Large intestine (tissue), 3 donors: ENCODE results near the gene MTA1. TPM values are rescaled to one million over a fixed set of nuclear protein-coding genes. Genes with fewer than 3 reads are reported as not detected.

Experiments used
- DNase-seq, 2 donors: peaks; one replicate each; pipeline versions ENCODE4 v3.0.0 to v3.0.0-alpha.2; 2013
- H3K27ac ChIP-seq: one replicate; pipeline ENCODE4 v1.5.1; 2013; ENCODE audit warnings: low read length
- H3K27me3 ChIP-seq: 2 replicates; pipeline ENCODE4 v1.6.1; 2013; ENCODE audit warnings: low read length; ENCODE audit not compliant: control insufficient read depth, insufficient read depth
- H3K36me3 ChIP-seq: 2 replicates; pipeline ENCODE4 v1.6.1; 2013; ENCODE audit warnings: low read length; ENCODE audit not compliant: control insufficient read depth, insufficient read depth
- H3K4me1 ChIP-seq: one replicate; pipeline ENCODE4 v1.6.1; 2013; ENCODE audit warnings: low read length; ENCODE audit not compliant: control insufficient read depth, insufficient read depth
- H3K4me3 ChIP-seq: one replicate; pipeline ENCODE4 v1.5.1; 2013; ENCODE audit warnings: low read length
- H3K9me3 ChIP-seq: one replicate; pipeline ENCODE4 v1.6.1; 2013; ENCODE audit warnings: mild to moderate bottlenecking, low read depth, low read length, moderate library complexity; ENCODE audit not compliant: control insufficient read depth
- WGBS: methylation state at CpG from one replicate; pipeline ENCODE4 v1.1.5; 2013; ENCODE audit warnings: low lambda C conversion rate; ENCODE audit not compliant: insufficient coverage; 5-methylcytosine and 5-hydroxymethylcytosine counted together
- polyA plus RNA-seq: library from polyadenylated mRNA; unstranded; fragments of 120-200 nt; gene quantifications from one replicate; pipeline ENCODE4 v1.2.1, GENCODE V29; 2013

The MTA1 gene
- polyA plus RNA-seq, 1 donor: 109 TPM

DNA sequence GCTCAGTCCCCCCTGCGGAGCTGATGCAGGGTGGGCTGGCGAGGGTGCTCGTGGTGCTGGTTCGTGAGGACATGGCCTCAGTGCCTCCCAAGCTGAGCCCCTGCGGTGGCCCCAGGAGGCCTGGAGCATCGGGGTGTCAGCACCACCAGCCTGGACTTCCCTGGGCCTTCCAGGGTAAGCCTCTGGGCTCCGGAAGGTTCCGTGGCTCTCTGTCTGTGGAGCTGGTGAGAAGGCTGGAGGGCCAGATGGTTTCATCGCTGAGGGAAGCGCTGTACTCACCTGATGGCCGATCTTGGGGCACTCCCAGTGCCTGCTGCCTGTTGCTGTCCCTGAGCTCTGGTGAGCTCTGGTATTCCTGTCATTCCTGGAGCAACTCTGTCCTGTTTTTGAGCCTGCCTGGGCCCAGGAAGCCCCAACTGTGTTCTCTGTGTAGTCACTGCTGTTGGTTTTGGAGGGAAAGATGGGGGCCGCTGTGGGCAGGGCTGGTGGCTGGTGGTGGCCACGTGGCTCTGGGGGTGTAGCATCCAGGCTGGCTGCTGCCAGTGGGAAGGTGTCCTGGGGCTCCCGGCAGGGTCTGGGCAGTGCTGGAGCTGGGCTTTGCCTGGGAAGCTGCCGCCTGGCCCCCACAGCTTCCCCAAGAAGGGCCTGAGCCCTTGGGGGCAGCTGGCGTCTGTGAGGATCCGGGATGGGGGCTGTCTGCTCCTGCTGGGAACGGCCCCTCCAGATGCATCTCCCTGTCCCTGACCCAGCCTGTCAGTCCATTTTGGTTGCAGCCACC lies 18.3 kb downstream of the MTA1 start:
- WGBS: no CpG with 5 or more reads among the region's 18 CpGs

DNA sequence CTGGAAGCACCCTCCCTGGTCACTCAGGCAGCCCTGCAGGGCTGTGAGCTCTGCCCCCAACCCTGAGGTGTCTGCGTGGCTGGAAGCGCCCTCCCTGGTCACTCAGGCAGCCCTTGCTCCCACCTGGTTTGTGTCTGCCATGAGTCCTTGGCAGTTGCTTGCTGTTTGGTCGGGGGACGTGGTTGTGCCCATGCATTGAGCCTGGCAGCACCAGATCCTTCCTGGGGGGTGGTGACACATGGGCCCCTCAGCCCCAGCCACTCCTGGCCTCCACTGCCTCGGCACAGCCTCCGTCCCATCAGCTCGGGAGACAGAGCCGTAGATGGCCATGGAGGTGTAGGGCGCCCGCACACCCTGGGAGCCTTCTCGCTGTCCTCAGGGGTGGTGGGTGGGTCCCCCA lies 19.6 kb downstream of the MTA1 start:
- H3K9me3 ChIP-seq: peaks cover 2% of the 10 kb centered on the region
- no peak overlapping the region for H3K4me3 ChIP-seq
- H3K4me1 ChIP-seq: peaks cover 2% of the 10 kb centered on the region
- H3K27ac ChIP-seq: no peak overlapping the region
- WGBS: no CpG with 5 or more reads among the region's 11 CpGs
- H3K27me3 ChIP-seq: no peaks in the 10 kb centered on the region
- no peak for DNase-seq
- peaks cover 37% of the 10 kb centered on the region for H3K36me3 ChIP-seq

More for the DNA sequence above, 18.3 kb downstream of the MTA1 start:
- H3K27me3 ChIP-seq: no peaks in the 10 kb centered on the region
- H3K9me3 ChIP-seq: peaks cover 2% of the 10 kb centered on the region
- no peak for DNase-seq
- no peak overlapping the region for H3K4me3 ChIP-seq
- H3K36me3 ChIP-seq: peaks cover 36% of the 10 kb centered on the region
- no peak overlapping the region for H3K27ac ChIP-seq
- H3K4me1 ChIP-seq: peaks cover 2% of the 10 kb centered on the region

DNA sequence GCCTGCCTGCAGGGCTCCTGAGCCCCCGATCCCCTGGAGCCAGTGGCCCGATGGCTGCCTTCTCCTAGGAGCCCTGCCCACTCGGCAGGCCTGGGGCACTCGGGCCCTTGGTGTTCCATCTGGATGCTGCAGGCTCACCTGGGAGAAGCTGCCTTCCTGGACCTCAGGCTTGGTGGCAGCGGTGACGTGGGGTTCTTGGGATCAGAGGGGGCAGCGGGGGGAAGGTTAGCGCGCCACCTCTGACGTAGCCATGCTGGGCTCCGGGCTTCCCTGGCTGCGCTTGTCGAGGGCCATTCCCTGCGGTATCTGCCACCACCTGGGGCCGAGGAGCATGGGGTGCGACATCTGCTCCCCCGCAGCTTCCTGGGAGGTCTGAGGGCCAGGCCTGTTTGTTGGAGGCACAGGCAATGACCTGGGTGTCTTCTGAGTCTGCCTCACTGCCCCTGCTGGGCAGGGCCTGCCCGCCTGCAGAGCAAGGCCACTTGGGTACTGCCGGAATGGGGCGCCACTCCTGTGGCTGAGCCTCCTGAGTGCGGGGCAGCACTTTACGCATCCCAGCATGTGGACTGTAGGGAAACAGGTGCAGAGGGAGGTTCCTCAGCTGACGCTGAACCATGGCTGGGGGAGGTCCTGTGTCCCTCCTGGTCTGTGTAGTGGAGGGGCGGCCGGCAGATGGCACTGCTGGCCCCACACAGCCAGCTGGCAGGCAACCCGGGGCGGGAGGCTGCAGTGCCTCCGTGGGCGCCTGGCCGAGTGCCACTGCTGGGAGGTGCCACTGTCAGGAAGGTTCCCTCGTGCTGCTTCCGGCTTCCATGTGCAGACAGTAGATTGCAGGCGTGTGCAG lies 20.3 kb downstream of the MTA1 start:
- no peaks in the 10 kb centered on the region for H3K27me3 ChIP-seq
- H3K4me3 ChIP-seq: no peak overlapping the region
- WGBS: no CpG with 5 or more reads among the region's 33 CpGs
- H3K36me3 ChIP-seq: peaks cover 37% of the 10 kb centered on the region
- peaks cover 2% of the 10 kb centered on the region for H3K4me1 ChIP-seq
- no peak for DNase-seq
- H3K27ac ChIP-seq: no peak overlapping the region
- peaks cover 2% of the 10 kb centered on the region for H3K9me3 ChIP-seq

DNA sequence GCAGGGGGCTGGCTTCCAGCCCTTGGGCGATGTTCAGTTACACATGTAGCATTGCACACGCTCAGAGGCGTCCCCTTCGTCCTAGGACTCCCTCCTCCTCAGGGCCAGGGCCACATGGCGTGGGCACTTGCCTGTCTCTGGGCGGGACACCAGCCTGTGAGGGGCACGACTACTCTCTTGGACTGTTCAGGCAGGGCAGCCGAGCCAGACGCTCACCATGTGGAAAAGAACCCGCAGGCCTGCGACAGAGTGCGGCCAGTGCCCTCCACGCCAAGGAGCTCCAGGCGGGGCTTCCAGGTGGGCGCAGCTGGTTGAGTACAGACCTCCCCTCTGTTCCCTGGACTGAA lies 20.9 kb downstream of the MTA1 start:
- Histone ChIP-seq H3K27ac (no peak overlapping the region), H3K9me3 (peaks cover 2% of the 10 kb centered on the region), H3K4me1 (peaks cover 2% of the 10 kb centered on the region), H3K27me3 (no peaks in the 10 kb centered on the region), H3K4me3 (no peak overlapping the region), H3K36me3 (peaks cover 40% of the 10 kb centered on the region)
- DNase-seq: no peak
- no CpG with 5 or more reads among the region's 15 CpGs for WGBS

DNA sequence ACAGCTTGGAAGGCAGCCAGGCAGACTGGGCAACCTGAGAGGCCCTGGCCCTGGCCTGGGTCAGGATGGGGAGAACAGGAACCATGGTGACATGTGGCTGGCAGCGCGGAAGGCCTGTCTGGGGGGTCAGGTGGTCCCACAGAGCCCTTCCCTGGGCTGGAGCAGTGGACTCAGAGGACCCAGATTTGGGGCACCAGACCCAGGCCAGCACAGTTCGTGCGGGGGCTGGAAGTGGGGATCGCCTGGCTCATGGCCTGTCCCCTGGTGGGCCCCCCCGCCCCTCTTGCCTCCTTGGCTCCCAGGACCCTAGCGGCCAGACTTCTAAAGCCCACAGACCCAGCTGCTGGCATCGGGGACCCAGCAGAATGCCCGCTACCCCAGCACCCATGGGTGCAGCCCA lies 21.4 kb downstream of the MTA1 start:
- Histone ChIP-seq H3K27me3 (no peaks in the 10 kb centered on the region), H3K4me3 (no peak overlapping the region), H3K36me3 (peaks cover 40% of the 10 kb centered on the region), H3K4me1 (peaks cover 2% of the 10 kb centered on the region), H3K9me3 (peaks cover 2% of the 10 kb centered on the region), H3K27ac (no peak overlapping the region)
- no peak for DNase-seq
- WGBS: no CpG with 5 or more reads among the region's 9 CpGs

DNA sequence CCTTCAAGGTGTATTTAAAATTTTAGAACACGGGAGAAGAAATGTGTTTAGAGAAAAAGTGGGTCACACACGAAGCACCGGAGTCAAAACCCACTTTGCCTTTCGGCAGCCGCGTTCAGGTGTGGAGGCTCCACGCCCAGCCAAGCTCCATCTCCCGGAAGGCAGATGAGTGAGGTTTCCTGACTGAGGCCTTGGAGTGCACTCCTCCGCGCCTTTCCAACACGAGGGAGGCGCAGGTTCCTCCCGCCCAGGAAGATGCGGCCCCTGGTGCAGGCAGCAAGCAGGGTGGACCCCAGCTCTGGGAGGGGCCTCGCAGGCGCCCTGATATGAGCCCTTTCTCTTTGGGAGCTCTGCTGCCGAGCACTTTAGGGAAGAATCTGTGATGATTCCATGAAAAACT lies 22.5 kb downstream of the MTA1 start:
- H3K4me1 ChIP-seq: peaks cover 2% of the 10 kb centered on the region
- H3K27me3 ChIP-seq: no peaks in the 10 kb centered on the region
- H3K4me3 ChIP-seq: no peak overlapping the region
- 60% methylated on average over 1 of the region's 17 CpGs for WGBS
- no peak for DNase-seq
- H3K36me3 ChIP-seq: peaks cover 43% of the 10 kb centered on the region
- H3K27ac ChIP-seq: no peak overlapping the region
- H3K9me3 ChIP-seq: no peaks in the 10 kb centered on the region

DNA sequence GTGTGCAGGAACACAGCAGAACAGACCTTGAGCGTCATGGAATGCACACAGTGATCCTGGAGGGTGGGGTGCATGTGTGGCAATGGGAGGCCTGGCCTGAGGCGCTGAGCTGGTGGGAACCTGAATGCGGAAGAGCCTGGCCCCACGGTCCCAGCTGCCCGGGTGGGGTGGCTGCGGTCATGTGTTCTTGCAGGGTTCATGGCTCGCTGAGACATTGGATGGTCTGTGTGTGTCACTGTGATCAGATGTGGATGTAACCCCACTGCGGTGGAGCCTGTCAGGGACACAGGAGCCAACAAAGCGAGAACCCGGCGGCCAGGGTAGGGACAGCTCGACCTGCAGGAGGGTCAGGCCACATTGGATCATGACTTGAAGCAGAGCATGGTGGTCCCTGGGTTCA lies 23.2 kb downstream of the MTA1 start:
- no peak overlapping the region for H3K27ac ChIP-seq
- DNase-seq: no peak
- WGBS: no CpG with 5 or more reads among the region's 12 CpGs
- no peaks in the 10 kb centered on the region for H3K27me3 ChIP-seq
- H3K4me1 ChIP-seq: no peaks in the 10 kb centered on the region
- no peak overlapping the region for H3K4me3 ChIP-seq
- peaks cover 43% of the 10 kb centered on the region for H3K36me3 ChIP-seq
- no peaks in the 10 kb centered on the region for H3K9me3 ChIP-seq

DNA sequence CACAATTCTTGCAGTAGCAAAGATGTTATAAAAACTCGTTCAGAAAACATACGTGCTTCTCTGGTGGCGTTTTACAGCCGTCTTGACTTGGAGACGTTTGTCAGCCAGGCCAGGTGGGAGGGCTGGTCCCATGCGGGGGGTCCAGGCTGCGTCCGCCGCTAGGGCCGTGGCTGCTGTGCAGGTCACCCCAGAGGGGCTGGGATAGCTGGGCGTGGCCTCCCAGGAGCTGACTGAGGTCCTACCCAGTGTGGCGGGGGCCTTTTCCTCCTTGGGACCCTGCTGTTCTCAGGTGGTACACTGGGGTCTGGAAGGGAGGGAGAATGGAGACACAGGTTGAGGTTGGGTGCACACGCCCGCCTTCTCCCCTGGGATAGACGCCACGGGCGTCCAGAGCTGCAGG lies 25.2 kb downstream of the MTA1 start:
- no peaks in the 10 kb centered on the region for H3K9me3 ChIP-seq
- peaks cover 36% of the 10 kb centered on the region for H3K36me3 ChIP-seq
- no peaks in the 10 kb centered on the region for H3K27me3 ChIP-seq
- WGBS: no CpG with 5 or more reads among the region's 17 CpGs
- no peak overlapping the region for H3K4me3 ChIP-seq
- no peak for DNase-seq
- H3K27ac ChIP-seq: no peak overlapping the region
- no peaks in the 10 kb centered on the region for H3K4me1 ChIP-seq

DNA sequence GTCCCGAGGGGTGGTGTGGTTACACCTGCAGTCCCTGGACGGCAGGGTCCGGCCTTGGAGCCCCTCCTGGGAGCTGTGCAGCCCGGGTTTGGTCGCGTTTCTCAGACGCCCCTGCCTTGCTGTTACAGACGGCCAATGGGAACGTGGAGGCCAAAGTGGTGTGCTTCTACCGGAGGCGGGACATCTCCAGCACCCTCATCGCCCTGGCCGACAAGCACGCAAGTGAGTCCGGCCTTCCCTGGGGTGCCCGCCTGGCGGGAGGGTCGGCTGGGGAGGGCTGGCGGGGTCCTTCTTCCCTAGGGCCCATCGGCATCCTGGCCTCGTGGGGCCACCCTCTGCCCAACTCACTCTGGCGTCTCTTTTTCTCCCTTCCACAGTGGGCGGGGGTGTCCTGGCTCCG lies 25.7 kb downstream of the MTA1 start:
- 100% methylated on average over 1 of the region's 24 CpGs for WGBS
- H3K36me3 ChIP-seq: peaks cover 36% of the 10 kb centered on the region

DNA sequence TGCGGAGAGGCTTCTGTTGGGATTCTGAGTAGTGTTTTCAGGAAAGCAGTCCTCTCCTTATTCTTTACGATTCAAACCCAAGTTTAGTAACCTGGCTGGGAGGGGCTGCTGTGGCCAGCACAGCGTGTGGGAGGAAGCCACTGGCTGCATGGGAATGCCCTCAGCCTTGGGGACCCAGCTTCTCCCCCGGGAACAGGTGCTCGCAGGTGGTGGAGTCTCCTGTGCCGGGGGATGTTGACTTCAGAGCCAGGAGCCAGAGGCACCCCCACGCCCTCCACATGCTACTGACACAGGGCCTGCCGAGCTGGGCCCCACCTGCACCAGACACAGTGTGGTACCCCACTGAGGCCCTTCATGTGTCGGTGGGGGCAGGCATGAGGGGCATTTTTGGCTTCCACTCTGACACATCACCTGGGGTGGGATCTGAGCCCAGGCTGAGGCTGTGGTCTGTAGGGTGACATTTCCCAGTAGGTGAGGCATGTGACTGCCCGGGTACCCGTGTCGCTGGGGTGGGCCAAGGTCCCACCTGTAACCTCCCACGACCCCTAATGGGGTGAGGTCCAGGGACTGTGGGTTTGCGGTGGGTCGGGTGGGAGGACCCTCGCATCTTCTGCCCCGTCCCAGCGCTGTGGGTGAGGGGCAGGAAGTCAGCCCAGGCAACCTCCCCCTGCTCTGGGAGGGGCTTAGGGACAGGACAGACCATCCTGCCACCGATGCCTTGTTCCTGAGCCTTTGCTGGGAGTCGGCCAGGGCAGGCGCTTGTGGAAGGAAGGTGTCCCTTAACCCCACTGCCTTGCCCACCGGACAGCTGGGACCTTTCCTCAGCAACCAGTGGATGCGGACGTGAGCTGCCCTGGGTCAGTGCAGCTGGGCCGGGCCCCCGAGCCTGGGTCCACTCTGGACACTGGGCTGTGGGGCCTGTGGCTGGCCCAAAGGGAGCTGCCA lies 26.5 kb downstream of the MTA1 start:
- no CpG with 5 or more reads among the region's 26 CpGs for WGBS
- H3K4me1 ChIP-seq: no peaks in the 10 kb centered on the region
- DNase-seq: no peak
- no peak overlapping the region for H3K27ac ChIP-seq
- no peaks in the 10 kb centered on the region for H3K9me3 ChIP-seq
- no peaks in the 10 kb centered on the region for H3K27me3 ChIP-seq
- peaks cover 36% of the 10 kb centered on the region for H3K36me3 ChIP-seq
- H3K4me3 ChIP-seq: no peak overlapping the region

More for the DNA sequence above, 25.7 kb downstream of the MTA1 start:
- Histone ChIP-seq H3K27me3 (no peaks in the 10 kb centered on the region), H3K4me3 (no peak overlapping the region), H3K9me3 (no peaks in the 10 kb centered on the region), H3K27ac (no peak overlapping the region), H3K4me1 (no peaks in the 10 kb centered on the region)
- DNase-seq: no peak
